K562 (cell line): Measurements from ENCODE around the gene B3GNT9. TPM values are rescaled to one million over a fixed set of nuclear protein-coding genes. Genes with fewer than 3 reads are reported as not detected.
A peak's percentile ranks its signal among the peaks of the same experiment; 100 is the strongest.

Source experiments
- BRCA1 ChIP-seq, 2 experiments: fragments of 450-650 bp in 1 of 2; sonication (generic) in 1 of 2; formaldehyde crosslinking in 1 of 2; IDR thresholded peaks; 2 replicates each; pipeline versions ENCODE4 v1.5.0 to v1.6.1; 2017 to 2020; ENCODE audit warnings: mild to moderate bottlenecking in 1 of 2, missing genetic modification reagents in 1 of 2
- COPS2 ChIP-seq: fragments of 450-650 bp; conservative IDR thresholded peaks from 2 replicates; pipeline ENCODE4 v1.6.1; 2016; ENCODE audit warnings: mild to moderate bottlenecking, moderate library complexity
- GATA2 ChIP-seq: sonication (generic); formaldehyde crosslinking; IDR thresholded peaks from 2 replicates; pipeline ENCODE4 v1.4.0; 2020; ENCODE audit warnings: mild to moderate bottlenecking, missing genetic modification reagents
- JUND ChIP-seq, 2 experiments: IDR thresholded peaks; 2 replicates in 1 of 2; 3 replicates in 1 of 2; pipeline ENCODE4 v1.6.1; 2011; ENCODE audit warnings: borderline replicate concordance in 2 of 2, low read depth in 2 of 2, low read length in 2 of 2, improper control_type of control experiment in 1 of 2, missing biosample characterization in 1 of 2, missing genetic modification characterization in 1 of 2, missing genetic modification reagents in 1 of 2
- KDM5B ChIP-seq: fragments of 200-600 bp; sonication (generic); IDR thresholded peaks from 2 replicates; pipeline ENCODE4 v1.6.1; 2012; ENCODE audit warnings: low read depth, mild to moderate bottlenecking, moderate library complexity, low read length, control low read depth, inconsistent platforms; ENCODE audit not compliant: insufficient replicate concordance
- MAFG ChIP-seq: fragments of 450-650 bp; conservative IDR thresholded peaks from 2 replicates; pipeline ENCODE4 v1.6.1; 2016; ENCODE audit warnings: missing genetic modification characterization, missing compliant biosample characterization
- NCOA4 ChIP-seq: fragments of 450-650 bp; IDR thresholded peaks from 2 replicates; pipeline ENCODE4 v1.6.1; 2018; ENCODE audit warnings: mild to moderate bottlenecking; ENCODE audit not compliant: partially characterized antibody
- PML ChIP-seq: IDR thresholded peaks from 2 replicates; pipeline ENCODE4 v1.6.1; 2012; ENCODE audit warnings: low read length, inconsistent platforms
- ZNF212 ChIP-seq: fragments of 450-650 bp; formaldehyde crosslinking; IDR thresholded peaks from 2 replicates; pipeline ENCODE4 v1.4.0; 2020; ENCODE audit warnings: mild to moderate bottlenecking
- polyA plus RNA-seq, 8 experiments: library from polyadenylated mRNA; depleted of rRNA in 4 of 8; stranded (reverse) in 5 of 8; unstranded in 3 of 8; fragments of >200 nt; fragmentation: Nextera tagmentation in 2 of 8; fragmentation: Illumina TruSeq in 1 of 8; extraction: Ambion mirVana in 2 of 8; extraction: Trizol in 1 of 8; gene quantifications; 2 replicates each; pipeline versions ENCODE4 v1.2.1 to v1.2.3, GENCODE V29; 2011 to 2014; ENCODE audit warnings: inconsistent platforms in 1 of 8, missing spikeins in 1 of 8
- total RNA-seq, 7 experiments: library from RNA; depleted of rRNA in 6 of 7; stranded (reverse); fragments of >200 nt in 6 of 7; fragmentation: Illumina TruSeq in 2 of 7; extraction: Trizol in 2 of 7; gene quantifications; 2 replicates each; pipeline versions ENCODE4 v1.2.1 to v1.2.3, GENCODE V29; 2011 to 2021; ENCODE audit warnings: low replicate concordance in 1 of 7
- TF ChIP-seq, protein P1 (sequence below): fragments of 450-650 bp; IDR thresholded peaks from 2 replicates; pipeline ENCODE4 v1.6.1; 2016; ENCODE audit warnings: low read depth
- TF ChIP-seq, protein P2 (sequence below): fragments of 200-800 bp; sonication (Bioruptor generic); IDR thresholded peaks from 2 replicates; pipeline ENCODE4 v1.6.1; 2017; ENCODE audit warnings: missing genetic modification characterization, missing compliant biosample characterization
- TF ChIP-seq, protein P3 (sequence below): fragments of 450-650 bp; conservative IDR thresholded peaks from 2 replicates; pipeline ENCODE4 v1.6.1; 2016; ENCODE audit warnings: missing genetic modification characterization, low read depth, mild to moderate bottlenecking, missing compliant biosample characterization, moderate library complexity
- TF ChIP-seq, protein P4 (sequence below), 2 experiments: IDR thresholded peaks; 2 replicates each; pipeline ENCODE4 v1.6.1; 2011; ENCODE audit warnings: borderline replicate concordance in 1 of 2, control low read depth in 1 of 2, low read depth in 1 of 2, low read length in 1 of 2, mild to moderate bottlenecking in 1 of 2, mixed read lengths in 1 of 2, moderate library complexity in 1 of 2; ENCODE audit not compliant: insufficient read depth in 1 of 2, insufficient read length in 1 of 2, poor library complexity in 1 of 2, severe bottlenecking in 1 of 2; ENCODE audit errors: extremely low read depth in 1 of 2

B3GNT9 gene
- total and polyA plus RNA-seq, 9 of the 15 experiments (the other 6 are each of a cell fraction or from before 2014, with no cell fraction given) = 0.01 to 1.8 (median 1.1) TPM; not detected in 1

DNA sequence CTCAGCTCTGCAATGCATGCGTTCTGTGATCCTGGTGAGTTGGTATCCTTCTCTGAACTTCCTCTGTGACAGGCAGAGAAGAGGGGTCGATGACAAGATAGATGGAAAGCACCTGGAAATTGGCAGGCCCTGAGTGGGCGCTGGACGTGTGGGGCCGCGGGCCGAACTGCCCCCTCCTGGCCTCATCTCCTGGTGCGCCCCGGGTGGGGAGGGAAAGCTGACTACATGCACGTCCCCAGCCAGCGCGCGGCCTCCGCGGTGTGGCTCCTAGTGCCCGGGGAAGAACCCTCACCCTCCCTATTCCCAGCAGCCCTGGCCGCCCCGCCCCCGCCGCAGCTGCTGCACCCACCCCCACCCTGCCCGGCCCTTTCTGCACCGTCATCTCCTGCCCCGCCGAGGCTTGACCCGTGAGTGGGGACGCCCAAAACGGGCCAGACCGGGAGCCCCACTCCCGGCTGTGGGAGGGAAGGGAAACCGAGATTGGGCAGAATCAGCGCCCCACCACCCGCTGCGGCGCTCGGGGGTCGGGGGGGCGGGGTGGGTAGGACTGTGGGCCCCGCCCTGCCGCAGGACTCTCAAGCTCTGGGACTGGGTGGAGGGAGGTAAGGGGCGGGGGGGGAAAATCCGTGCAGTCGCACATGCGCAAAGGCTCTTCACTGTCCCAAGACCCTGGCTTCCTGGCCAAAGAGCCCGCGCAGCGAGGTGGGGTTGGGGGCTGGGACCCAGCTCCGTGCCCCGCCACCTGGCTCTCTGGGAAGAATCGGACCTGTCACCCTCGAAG is 19.6 kb upstream of the B3GNT9 start, which contains the start of gene NOL3 (continued):
- TF ChIP-seq GATA2 (CRISPR knock-in tag) (no peak), MAFG (tag) (peak; percentile 66; the same call in 1 of the 2 replicates), KDM5B (peak; percentile 75), PML (0 out of 2 replicates have a peak, but pooled peaks have one; percentile 5), BRCA1 (IDR thresholded peaks at IDR 0.05) (no peak), BRCA1 (CRISPR knock-in tag; IDR thresholded peaks at IDR 0.05) (no peak), COPS2 (no peak), JUND (IDR thresholded peaks at IDR 0.05; ENCODE audit: borderline replicate concordance, low read depth, low read length) (no peak), JUND (tag; IDR thresholded peaks at IDR 0.05; ENCODE audit: borderline replicate concordance, low read depth, low read length) (no peak), ZNF212 (CRISPR knock-in tag) (no peak), NCOA4 (no peak)
- TF ChIP-seq, protein P1, sequence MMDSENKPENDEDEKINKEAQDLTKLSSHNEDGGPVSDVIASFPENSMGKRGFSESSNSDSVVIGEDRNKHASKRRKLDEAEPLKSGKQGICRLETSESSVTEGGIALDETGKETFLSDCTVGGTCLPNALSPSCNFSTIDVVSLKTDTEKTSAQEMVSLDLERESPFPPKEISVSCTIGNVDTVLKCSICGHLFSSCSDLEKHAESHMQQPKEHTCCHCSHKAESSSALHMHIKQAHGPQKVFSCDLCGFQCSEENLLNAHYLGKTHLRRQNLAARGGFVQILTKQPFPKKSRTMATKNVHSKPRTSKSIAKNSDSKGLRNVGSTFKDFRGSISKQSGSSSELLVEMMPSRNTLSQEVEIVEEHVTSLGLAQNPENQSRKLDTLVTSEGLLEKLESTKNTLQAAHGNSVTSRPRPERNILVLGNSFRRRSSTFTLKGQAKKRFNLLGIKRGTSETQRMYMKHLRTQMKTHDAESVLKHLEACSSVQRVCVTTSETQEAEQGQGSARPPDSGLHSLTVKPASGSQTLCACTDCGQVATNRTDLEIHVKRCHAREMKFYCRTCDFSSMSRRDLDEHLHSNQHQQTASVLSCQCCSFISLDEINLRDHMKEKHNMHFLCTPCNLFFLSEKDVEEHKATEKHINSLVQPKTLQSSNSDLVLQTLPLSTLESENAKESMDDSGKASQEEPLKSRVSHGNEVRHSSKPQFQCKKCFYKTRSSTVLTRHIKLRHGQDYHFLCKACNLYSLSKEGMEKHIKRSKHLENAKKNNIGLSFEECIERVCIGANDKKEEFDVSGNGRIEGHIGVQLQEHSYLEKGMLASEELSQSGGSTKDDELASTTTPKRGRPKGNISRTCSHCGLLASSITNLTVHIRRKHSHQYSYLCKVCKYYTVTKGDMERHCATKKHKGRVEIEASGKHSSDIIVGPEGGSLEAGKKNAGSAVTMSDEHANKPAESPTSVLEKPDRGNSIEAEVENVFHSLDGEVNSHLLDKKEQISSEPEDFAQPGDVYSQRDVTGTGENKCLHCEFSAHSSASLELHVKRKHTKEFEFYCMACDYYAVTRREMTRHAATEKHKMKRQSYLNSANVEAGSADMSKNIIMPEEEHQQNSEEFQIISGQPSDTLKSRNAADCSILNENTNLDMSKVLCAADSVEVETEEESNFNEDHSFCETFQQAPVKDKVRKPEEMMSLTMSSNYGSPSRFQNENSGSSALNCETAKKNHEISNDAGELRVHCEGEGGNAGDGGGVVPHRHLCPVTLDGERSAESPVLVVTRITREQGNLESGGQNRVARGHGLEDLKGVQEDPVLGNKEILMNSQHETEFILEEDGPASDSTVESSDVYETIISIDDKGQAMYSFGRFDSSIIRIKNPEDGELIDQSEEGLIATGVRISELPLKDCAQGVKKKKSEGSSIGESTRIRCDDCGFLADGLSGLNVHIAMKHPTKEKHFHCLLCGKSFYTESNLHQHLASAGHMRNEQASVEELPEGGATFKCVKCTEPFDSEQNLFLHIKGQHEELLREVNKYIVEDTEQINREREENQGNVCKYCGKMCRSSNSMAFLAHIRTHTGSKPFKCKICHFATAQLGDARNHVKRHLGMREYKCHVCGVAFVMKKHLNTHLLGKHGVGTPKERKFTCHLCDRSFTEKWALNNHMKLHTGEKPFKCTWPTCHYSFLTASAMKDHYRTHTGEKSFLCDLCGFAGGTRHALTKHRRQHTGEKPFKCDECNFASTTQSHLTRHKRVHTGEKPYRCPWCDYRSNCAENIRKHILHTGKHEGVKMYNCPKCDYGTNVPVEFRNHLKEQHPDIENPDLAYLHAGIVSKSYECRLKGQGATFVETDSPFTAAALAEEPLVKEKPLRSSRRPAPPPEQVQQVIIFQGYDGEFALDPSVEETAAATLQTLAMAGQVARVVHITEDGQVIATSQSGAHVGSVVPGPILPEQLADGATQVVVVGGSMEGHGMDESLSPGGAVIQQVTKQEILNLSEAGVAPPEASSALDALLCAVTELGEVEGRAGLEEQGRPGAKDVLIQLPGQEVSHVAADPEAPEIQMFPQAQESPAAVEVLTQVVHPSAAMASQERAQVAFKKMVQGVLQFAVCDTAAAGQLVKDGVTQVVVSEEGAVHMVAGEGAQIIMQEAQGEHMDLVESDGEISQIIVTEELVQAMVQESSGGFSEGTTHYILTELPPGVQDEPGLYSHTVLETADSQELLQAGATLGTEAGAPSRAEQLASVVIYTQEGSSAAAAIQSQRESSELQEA = no peak
- TF ChIP-seq, protein P2, sequence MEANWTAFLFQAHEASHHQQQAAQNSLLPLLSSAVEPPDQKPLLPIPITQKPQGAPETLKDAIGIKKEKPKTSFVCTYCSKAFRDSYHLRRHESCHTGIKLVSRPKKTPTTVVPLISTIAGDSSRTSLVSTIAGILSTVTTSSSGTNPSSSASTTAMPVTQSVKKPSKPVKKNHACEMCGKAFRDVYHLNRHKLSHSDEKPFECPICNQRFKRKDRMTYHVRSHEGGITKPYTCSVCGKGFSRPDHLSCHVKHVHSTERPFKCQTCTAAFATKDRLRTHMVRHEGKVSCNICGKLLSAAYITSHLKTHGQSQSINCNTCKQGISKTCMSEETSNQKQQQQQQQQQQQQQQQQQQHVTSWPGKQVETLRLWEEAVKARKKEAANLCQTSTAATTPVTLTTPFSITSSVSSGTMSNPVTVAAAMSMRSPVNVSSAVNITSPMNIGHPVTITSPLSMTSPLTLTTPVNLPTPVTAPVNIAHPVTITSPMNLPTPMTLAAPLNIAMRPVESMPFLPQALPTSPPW (CRISPR knock-in tag) = peak; percentile 97
- TF ChIP-seq, protein P3, sequence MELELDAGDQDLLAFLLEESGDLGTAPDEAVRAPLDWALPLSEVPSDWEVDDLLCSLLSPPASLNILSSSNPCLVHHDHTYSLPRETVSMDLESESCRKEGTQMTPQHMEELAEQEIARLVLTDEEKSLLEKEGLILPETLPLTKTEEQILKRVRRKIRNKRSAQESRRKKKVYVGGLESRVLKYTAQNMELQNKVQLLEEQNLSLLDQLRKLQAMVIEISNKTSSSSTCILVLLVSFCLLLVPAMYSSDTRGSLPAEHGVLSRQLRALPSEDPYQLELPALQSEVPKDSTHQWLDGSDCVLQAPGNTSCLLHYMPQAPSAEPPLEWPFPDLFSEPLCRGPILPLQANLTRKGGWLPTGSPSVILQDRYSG (tag) = no peak
- TF ChIP-seq, protein P4, sequence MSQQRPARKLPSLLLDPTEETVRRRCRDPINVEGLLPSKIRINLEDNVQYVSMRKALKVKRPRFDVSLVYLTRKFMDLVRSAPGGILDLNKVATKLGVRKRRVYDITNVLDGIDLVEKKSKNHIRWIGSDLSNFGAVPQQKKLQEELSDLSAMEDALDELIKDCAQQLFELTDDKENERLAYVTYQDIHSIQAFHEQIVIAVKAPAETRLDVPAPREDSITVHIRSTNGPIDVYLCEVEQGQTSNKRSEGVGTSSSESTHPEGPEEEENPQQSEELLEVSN (IDR thresholded peaks at IDR 0.05; ENCODE audit: borderline replicate concordance in 1 of 2, extremely low read depth in 1 of 2, insufficient read depth in 1 of 2, insufficient read length in 1 of 2, low read depth in 1 of 2, low read length in 1 of 2, poor library complexity in 1 of 2, severe bottlenecking in 1 of 2) = peak; percentile 34 to 64
